ENCODE results near the gene CFDP1. TPM values are rescaled to one million over a fixed set of nuclear protein-coding genes. Genes with fewer than 3 reads are reported as not detected.

The CFDP1 gene
- total RNA-seq, 1 experiment from 2014 or later = 52.6 TPM

DNA sequence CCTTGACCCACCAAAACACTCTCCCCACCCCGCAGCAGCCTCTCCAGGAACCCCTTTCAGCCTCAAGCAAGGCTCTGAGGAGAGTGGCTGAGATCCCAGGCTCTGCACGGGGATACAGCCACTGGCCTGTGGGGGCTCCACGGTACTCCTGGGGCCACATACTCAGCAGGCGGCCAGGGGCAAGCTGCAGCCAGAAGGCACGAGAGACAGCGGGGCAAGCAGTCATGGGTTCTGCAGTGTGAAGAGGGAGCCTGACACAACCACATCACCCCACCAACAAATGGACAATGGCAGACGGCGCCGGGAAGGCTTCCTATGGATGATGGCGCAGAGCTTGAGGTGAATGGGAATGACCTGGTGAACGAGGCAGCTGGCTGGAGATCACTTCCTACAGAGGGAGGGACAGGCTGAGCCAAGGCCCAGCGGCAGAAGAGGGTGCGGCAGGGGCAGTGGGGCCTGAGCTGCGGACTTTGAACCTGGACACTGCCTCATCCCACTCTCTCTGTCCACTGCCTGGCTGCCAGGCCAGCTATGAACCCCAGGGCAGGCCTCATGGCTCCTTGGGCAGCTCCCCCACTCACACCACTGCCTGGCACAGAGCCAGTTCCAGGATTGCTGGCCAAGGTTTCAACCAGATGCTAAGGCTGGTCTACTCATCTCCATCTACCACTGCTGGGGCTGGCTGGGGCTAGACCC, 171.1 kb downstream of the CFDP1 start:
- no peak for TF ChIP-seq EZH2 (IDR thresholded peaks at IDR 0.05; ENCODE audit: low read depth)
- TF ChIP-seq, protein P1, sequence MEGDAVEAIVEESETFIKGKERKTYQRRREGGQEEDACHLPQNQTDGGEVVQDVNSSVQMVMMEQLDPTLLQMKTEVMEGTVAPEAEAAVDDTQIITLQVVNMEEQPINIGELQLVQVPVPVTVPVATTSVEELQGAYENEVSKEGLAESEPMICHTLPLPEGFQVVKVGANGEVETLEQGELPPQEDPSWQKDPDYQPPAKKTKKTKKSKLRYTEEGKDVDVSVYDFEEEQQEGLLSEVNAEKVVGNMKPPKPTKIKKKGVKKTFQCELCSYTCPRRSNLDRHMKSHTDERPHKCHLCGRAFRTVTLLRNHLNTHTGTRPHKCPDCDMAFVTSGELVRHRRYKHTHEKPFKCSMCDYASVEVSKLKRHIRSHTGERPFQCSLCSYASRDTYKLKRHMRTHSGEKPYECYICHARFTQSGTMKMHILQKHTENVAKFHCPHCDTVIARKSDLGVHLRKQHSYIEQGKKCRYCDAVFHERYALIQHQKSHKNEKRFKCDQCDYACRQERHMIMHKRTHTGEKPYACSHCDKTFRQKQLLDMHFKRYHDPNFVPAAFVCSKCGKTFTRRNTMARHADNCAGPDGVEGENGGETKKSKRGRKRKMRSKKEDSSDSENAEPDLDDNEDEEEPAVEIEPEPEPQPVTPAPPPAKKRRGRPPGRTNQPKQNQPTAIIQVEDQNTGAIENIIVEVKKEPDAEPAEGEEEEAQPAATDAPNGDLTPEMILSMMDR (conservative IDR thresholded peaks at IDR 0.05) = no peak
- no TSS peak for BruUV-seq (replicated peaks)
- Histone ChIP-seq H3K27ac (no peak overlapping the region), H3K4me1 (replicated peaks; ENCODE audit: insufficient read depth) (peaks cover 31% of the 10 kb centered on the region), H4K20me1 (ENCODE audit: insufficient read depth) (peaks cover 59% of the 10 kb centered on the region), H3K4me2 (no peak overlapping the region), H3K4me3 (no peak overlapping the region), H3K79me2 (ENCODE audit: low read depth) (peaks cover 80% of the 10 kb centered on the region), H3K9me2 (ENCODE audit: insufficient read depth) (no peaks in the 10 kb centered on the region), H3K9me3 (ENCODE audit: insufficient read depth, low read depth) (no peaks in the 10 kb centered on the region), H2AFZ (no peak overlapping the region), H3K36me3 (ENCODE audit: low read depth) (0 out of 2 replicates have a peak, but pooled peaks cover 3% of the 10 kb centered on the region), H3F3A (ENCODE audit: insufficient read depth, low read depth) (no peaks in the 10 kb centered on the region), H3K27me3 (ENCODE audit: insufficient read depth, low read depth) (no peaks in the 10 kb centered on the region)
- DNase-seq = no peak
- intact Hi-C loops (cut with micrococcal nuclease; ENCODE audit: unreplicated experiment) = no loop called here
- ChIA-PET CTCF (no interaction called here), POLR2A (ENCODE audit: unreplicated experiment) (no interaction called here)

DNA sequence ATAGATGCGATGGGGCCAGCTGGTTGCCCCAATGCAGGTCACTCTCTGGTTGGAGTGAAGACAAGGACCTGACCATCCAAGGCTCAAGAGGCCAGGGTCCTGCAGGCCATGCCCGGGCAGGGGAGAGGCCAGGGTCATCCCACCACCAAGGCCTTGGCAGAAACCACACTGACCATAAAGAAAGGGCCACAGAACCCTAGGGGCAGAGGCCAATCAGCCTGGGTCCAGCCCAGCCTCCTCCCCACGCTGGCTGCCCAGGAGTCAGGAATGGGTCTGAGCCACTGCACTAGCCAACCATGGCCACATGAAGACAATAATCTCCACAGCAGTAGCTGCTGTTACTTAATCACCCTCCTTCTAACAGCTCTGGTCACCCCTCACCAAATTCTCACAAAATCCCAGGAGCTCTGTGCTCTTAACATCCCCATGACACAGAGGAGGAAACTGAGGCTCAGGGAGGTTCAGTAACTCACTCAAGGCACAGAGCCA, 171.7 kb downstream of the CFDP1 start:
- ChIA-PET POLR2A (ENCODE audit: unreplicated experiment) (no interaction called here), CTCF (no interaction called here)
- Histone ChIP-seq H3K4me2 (no peak overlapping the region), H3K79me2 (ENCODE audit: low read depth) (peaks cover 86% of the 10 kb centered on the region), H4K20me1 (ENCODE audit: insufficient read depth) (peaks cover 65% of the 10 kb centered on the region), H2AFZ (no peak overlapping the region), H3K27ac (no peak overlapping the region), H3F3A (ENCODE audit: insufficient read depth, low read depth) (no peaks in the 10 kb centered on the region), H3K27me3 (ENCODE audit: insufficient read depth, low read depth) (no peaks in the 10 kb centered on the region), H3K4me3 (no peak overlapping the region), H3K4me1 (replicated peaks; ENCODE audit: insufficient read depth) (peaks cover 25% of the 10 kb centered on the region), H3K9me3 (ENCODE audit: insufficient read depth, low read depth) (no peaks in the 10 kb centered on the region), H3K9me2 (ENCODE audit: insufficient read depth) (no peaks in the 10 kb centered on the region), H3K36me3 (ENCODE audit: low read depth) (0 out of 2 replicates have a peak, but pooled peaks cover 3% of the 10 kb centered on the region)
- intact Hi-C loops (cut with micrococcal nuclease; ENCODE audit: unreplicated experiment) = no loop called here
- no peak for TF ChIP-seq EZH2 (IDR thresholded peaks at IDR 0.05; ENCODE audit: low read depth)
- TF ChIP-seq, protein P1 (conservative IDR thresholded peaks at IDR 0.05) = no peak
- no peak for DNase-seq
- BruUV-seq (replicated peaks) = no TSS peak

DNA sequence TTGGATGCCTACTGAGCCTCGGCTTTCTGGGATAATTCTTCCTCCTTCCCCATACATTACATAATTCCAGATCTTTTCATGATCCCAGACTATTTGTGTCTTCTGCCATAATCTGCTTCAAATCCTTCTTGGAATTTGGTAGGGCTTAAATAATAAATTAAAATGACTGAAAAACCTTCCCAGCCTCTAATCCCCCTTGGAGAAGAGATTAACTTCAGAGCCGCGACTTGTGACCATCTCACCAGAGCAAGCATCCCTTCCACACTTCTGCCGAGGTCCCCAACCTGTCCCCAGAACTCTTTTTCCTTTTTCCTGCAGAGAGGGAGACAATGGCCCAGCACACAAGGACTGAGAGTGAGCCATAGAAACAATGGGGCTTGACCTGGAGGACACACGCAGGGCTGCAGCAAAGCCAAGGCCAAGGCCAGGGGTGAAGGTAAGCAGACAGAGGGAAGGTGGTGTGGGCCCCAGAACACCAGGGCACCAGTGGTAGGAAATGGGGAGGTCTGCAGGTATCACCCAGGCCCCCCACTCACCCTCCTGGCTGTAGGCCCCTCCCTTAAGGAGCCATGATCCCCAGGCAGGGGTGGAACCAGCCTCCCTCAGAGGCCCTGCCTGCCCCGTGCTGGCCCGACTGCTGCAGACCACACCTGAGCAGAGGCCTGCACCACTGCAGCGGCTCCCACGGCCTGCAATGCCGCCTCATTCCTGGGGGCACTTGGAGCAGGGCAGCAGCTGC, 172.3 kb downstream of the CFDP1 start:
- peaks cover 92% of the 10 kb centered on the region for H3K79me2 ChIP-seq (ENCODE audit: low read depth)
- no peak overlapping the region for H3K4me3 ChIP-seq
- TF ChIP-seq, protein P1 (conservative IDR thresholded peaks at IDR 0.05) = no peak
- TF ChIP-seq EZH2 (IDR thresholded peaks at IDR 0.05; ENCODE audit: low read depth) = no peak
- H3K4me2 ChIP-seq = no peak overlapping the region
- no peak for DNase-seq
- no peaks in the 10 kb centered on the region for H3F3A ChIP-seq (ENCODE audit: insufficient read depth, low read depth)
- peaks cover 18% of the 10 kb centered on the region for H3K4me1 ChIP-seq (replicated peaks; ENCODE audit: insufficient read depth)
- no TSS peak for BruUV-seq (replicated peaks)
- H3K36me3 ChIP-seq (ENCODE audit: low read depth) = 0 out of 2 replicates have a peak, but pooled peaks cover 3% of the 10 kb centered on the region
- H4K20me1 ChIP-seq (ENCODE audit: insufficient read depth) = peaks cover 72% of the 10 kb centered on the region
- intact Hi-C loops (cut with micrococcal nuclease; ENCODE audit: unreplicated experiment) = no loop called here
- no peaks in the 10 kb centered on the region for H3K9me3 ChIP-seq (ENCODE audit: insufficient read depth, low read depth)
- H2AFZ ChIP-seq = no peak overlapping the region
- H3K27ac ChIP-seq = no peak overlapping the region
- H3K9me2 ChIP-seq (ENCODE audit: insufficient read depth) = no peaks in the 10 kb centered on the region
- POLR2A ChIA-PET (ENCODE audit: unreplicated experiment) = no interaction called here
- H3K27me3 ChIP-seq (ENCODE audit: insufficient read depth, low read depth) = no peaks in the 10 kb centered on the region
- CTCF ChIA-PET = no interaction called here

Measured in PC-9 (cell line).